ENCODE results near the gene CCNH.

DNA sequence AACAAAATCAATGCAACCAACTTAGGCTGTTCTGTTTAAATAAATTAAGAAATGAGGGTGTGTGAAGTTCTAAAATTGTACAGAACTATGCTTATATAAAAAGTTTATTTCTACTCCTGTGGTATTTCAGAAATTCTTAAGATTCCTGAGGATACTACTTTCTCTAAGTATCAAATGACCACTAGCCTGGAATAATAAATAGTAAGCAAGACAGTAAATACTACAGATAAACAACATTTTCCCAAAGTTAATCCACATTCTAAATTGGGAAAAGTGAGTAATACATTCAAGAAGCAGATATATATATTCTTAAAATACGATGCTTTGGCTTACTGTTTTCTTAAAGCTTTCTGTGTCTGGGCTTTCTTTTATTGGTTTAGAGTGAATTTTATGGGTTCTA is 29.5 kb downstream of the CCNH start:
- TF ChIP-seq, protein P1, sequence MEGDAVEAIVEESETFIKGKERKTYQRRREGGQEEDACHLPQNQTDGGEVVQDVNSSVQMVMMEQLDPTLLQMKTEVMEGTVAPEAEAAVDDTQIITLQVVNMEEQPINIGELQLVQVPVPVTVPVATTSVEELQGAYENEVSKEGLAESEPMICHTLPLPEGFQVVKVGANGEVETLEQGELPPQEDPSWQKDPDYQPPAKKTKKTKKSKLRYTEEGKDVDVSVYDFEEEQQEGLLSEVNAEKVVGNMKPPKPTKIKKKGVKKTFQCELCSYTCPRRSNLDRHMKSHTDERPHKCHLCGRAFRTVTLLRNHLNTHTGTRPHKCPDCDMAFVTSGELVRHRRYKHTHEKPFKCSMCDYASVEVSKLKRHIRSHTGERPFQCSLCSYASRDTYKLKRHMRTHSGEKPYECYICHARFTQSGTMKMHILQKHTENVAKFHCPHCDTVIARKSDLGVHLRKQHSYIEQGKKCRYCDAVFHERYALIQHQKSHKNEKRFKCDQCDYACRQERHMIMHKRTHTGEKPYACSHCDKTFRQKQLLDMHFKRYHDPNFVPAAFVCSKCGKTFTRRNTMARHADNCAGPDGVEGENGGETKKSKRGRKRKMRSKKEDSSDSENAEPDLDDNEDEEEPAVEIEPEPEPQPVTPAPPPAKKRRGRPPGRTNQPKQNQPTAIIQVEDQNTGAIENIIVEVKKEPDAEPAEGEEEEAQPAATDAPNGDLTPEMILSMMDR (conservative IDR thresholded peaks at IDR 0.05; ENCODE audit: low read depth in 2 of 2): no peak
- no peak for TF ChIP-seq POLR2AphosphoS5 (IDR thresholded peaks at IDR 0.05; ENCODE audit: low read depth)
- TF ChIP-seq, protein P2, sequence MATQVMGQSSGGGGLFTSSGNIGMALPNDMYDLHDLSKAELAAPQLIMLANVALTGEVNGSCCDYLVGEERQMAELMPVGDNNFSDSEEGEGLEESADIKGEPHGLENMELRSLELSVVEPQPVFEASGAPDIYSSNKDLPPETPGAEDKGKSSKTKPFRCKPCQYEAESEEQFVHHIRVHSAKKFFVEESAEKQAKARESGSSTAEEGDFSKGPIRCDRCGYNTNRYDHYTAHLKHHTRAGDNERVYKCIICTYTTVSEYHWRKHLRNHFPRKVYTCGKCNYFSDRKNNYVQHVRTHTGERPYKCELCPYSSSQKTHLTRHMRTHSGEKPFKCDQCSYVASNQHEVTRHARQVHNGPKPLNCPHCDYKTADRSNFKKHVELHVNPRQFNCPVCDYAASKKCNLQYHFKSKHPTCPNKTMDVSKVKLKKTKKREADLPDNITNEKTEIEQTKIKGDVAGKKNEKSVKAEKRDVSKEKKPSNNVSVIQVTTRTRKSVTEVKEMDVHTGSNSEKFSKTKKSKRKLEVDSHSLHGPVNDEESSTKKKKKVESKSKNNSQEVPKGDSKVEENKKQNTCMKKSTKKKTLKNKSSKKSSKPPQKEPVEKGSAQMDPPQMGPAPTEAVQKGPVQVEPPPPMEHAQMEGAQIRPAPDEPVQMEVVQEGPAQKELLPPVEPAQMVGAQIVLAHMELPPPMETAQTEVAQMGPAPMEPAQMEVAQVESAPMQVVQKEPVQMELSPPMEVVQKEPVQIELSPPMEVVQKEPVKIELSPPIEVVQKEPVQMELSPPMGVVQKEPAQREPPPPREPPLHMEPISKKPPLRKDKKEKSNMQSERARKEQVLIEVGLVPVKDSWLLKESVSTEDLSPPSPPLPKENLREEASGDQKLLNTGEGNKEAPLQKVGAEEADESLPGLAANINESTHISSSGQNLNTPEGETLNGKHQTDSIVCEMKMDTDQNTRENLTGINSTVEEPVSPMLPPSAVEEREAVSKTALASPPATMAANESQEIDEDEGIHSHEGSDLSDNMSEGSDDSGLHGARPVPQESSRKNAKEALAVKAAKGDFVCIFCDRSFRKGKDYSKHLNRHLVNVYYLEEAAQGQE (IDR thresholded peaks at IDR 0.05; ENCODE audit: unreplicated experiment): no peak
- TF ChIP-seq EZH2 (IDR thresholded peaks at IDR 0.05; ENCODE audit: low read depth, unreplicated experiment): no peak
- no peak for TF ChIP-seq EZH2phosphoT487 (IDR thresholded peaks at IDR 0.05; ENCODE audit: unreplicated experiment)
- no peak for TF ChIP-seq NANOG (IDR thresholded peaks at IDR 0.05; ENCODE audit: borderline replicate concordance)
- TF ChIP-seq CREB1 (CRISPR knock-in tag; IDR thresholded peaks at IDR 0.05; ENCODE audit: low read depth): no peak

All from GM23338 (cell line).